Measurements from ENCODE around the gene OGFOD3. TPM values are rescaled to one million over a fixed set of nuclear protein-coding genes. Genes with fewer than 3 reads are reported as not detected.

Gene OGFOD3
- total and polyA plus RNA-seq, 5 donors = 27.9 to 34.0 (median 28.9) TPM

Other genes with a start within 250 kb of the OGFOD3 start
- gene CCDC57, start 205.7 kb downstream of the OGFOD3 start, total RNA-seq = 10 to 100 TPM; 14.8 to 17.3 (median 16.5) TPM
- 12.1 TPM for gene CCDC57, start 205.7 kb downstream of the OGFOD3 start, polyA plus RNA-seq
- 10 to 100 TPM; 13.6 to 23.7 (median 18.0) TPM for gene SLC16A3, start 189.5 kb downstream of the OGFOD3 start, total RNA-seq
- 18.8 TPM for gene SLC16A3, start 189.5 kb downstream of the OGFOD3 start, polyA plus RNA-seq
- 10 to 100 TPM; 68.8 to 81.7 (median 77.4) TPM for gene CSNK1D, start 144.9 kb downstream of the OGFOD3 start, total RNA-seq
- 61.7 TPM for gene CSNK1D, start 144.9 kb downstream of the OGFOD3 start, polyA plus RNA-seq
- gene CD7, start 101.0 kb downstream of the OGFOD3 start, total RNA-seq = 1 to 10 TPM in 2 of 4 donors, under 1 TPM in 2; 0.31 to 1.4 (median 0.80) TPM
- gene CD7, start 101.0 kb downstream of the OGFOD3 start, polyA plus RNA-seq = 0.45 TPM
- 1 to 10 TPM; 2.8 to 5.7 (median 3.3) TPM for gene SECTM1, start 84.8 kb downstream of the OGFOD3 start, total RNA-seq
- 2.5 TPM for gene SECTM1, start 84.8 kb downstream of the OGFOD3 start, polyA plus RNA-seq
- gene TEX19, start 59.3 kb downstream of the OGFOD3 start, total RNA-seq = not detected
- gene TEX19, start 59.3 kb downstream of the OGFOD3 start, polyA plus RNA-seq = not detected
- 1 to 10 TPM; 2.3 to 7.5 (median 4.6) TPM for gene UTS2R, start 46.8 kb downstream of the OGFOD3 start, total RNA-seq
- 1.0 TPM for gene UTS2R, start 46.8 kb downstream of the OGFOD3 start, polyA plus RNA-seq
- 10 to 100 TPM; 13.6 to 24.4 (median 18.7) TPM for gene HEXD, start 239 bp downstream of the OGFOD3 start, total RNA-seq
- gene HEXD, start 239 bp downstream of the OGFOD3 start, polyA plus RNA-seq = 22.5 TPM
- gene CYBC1, start 32.2 kb upstream of the OGFOD3 start, total RNA-seq = 10 to 100 TPM; 31.0 to 34.7 (median 33.5) TPM
- 20.8 TPM for gene CYBC1, start 32.2 kb upstream of the OGFOD3 start, polyA plus RNA-seq
- 10 to 100 TPM; 67.4 to 99.6 (median 77.1) TPM for gene NARF, start 40.2 kb upstream of the OGFOD3 start, total RNA-seq
- gene NARF, start 40.2 kb upstream of the OGFOD3 start, polyA plus RNA-seq = 79.1 TPM
- 10 to 100 TPM; 35.7 to 69.1 (median 41.6) TPM for gene FOXK2, start 101.1 kb upstream of the OGFOD3 start, total RNA-seq
- 19.9 TPM for gene FOXK2, start 101.1 kb upstream of the OGFOD3 start, polyA plus RNA-seq
- gene WDR45B, start 229.9 kb upstream of the OGFOD3 start, total RNA-seq = 10 to 100 TPM; 43.8 to 49.2 (median 45.8) TPM
- gene WDR45B, start 229.9 kb upstream of the OGFOD3 start, polyA plus RNA-seq = 37.0 TPM

All from right cardiac atrium (tissue), 5 donors.